Common myeloid progenitor, CD34-positive (primary cell): Measurements from ENCODE around the gene RHBDD1.
A peak's percentile ranks its signal among the peaks of the same experiment; 100 is the strongest.

Experiments used
- CTCF ChIA-PET: fragments of 350-600 bp; sonication (Branson Sonifier 250); formaldehyde crosslinking; loops from one replicate; lab custom pipeline; 2021; ENCODE audit warnings: antibody characterized with exemption; lab: Charles Lee
- POLR2A ChIA-PET: fragments of 350-600 bp; sonication (Branson Sonifier 250); formaldehyde crosslinking; loops from one replicate; lab custom pipeline; 2021; ENCODE audit warnings: antibody characterized with exemption; lab: Charles Lee
- DNase-seq, 3 donors: peaks; one replicate each; pipeline versions ENCODE4 v3.0.0 to v3.0.0-alpha.2; 2013
- H3K27ac ChIP-seq, 2 experiments: 1 replicate in 1 of 2; 2 replicates in 1 of 2; pipeline ENCODE4 v1.7.0; 2013; ENCODE audit warnings: inconsistent platforms in 2 of 2, low read length in 2 of 2, mild to moderate bottlenecking in 2 of 2, low read depth in 1 of 2, moderate library complexity in 1 of 2; ENCODE audit not compliant: severe bottlenecking in 2 of 2, insufficient read depth in 1 of 2, poor library complexity in 1 of 2
- H3K27me3 ChIP-seq, 5 experiments: replicated peaks in 2 of 5; 1 replicate in 3 of 5; 2 replicates in 2 of 5; pipeline versions ENCODE4 v1.6.1 to v1.7.0; 2013; ENCODE audit warnings: low read length in 4 of 5, mild to moderate bottlenecking in 2 of 5, moderate library complexity in 2 of 5, inconsistent platforms in 1 of 5; ENCODE audit not compliant: insufficient read depth in 5 of 5, control insufficient read depth in 4 of 5
- H3K36me3 ChIP-seq, 4 experiments: 1 replicate in 2 of 4; 2 replicates in 2 of 4; pipeline versions ENCODE4 v1.6.1 to v1.7.0; 2013; ENCODE audit warnings: low read length in 3 of 4, control low read depth in 1 of 4, mild to moderate bottlenecking in 1 of 4; ENCODE audit not compliant: control insufficient read depth in 4 of 4, insufficient read depth in 4 of 4
- H3K4me1 ChIP-seq, 4 experiments: 1 replicate in 3 of 4; 2 replicates in 1 of 4; pipeline versions ENCODE4 v1.6.1 to v1.7.1; 2013; ENCODE audit warnings: low read length in 3 of 4, mild to moderate bottlenecking in 3 of 4, control low read depth in 1 of 4, inconsistent platforms in 1 of 4, moderate library complexity in 1 of 4; ENCODE audit not compliant: control insufficient read depth in 4 of 4, insufficient read depth in 4 of 4; ENCODE audit errors: control extremely low read depth in 1 of 4
- H3K4me3 ChIP-seq, 7 experiments: 1 replicate in 4 of 7; 2 replicates in 3 of 7; pipeline versions ENCODE4 v1.5.1 to v1.7.0; 2013; ENCODE audit warnings: mild to moderate bottlenecking in 7 of 7, low read length in 6 of 7, moderate library complexity in 6 of 7, inconsistent platforms in 2 of 7, low read depth in 2 of 7, control low read depth in 1 of 7; ENCODE audit not compliant: insufficient read depth in 4 of 7, control insufficient read depth in 1 of 7; ENCODE audit errors: extremely low read depth in 1 of 7
- H3K9me3 ChIP-seq, 5 experiments: 1 replicate in 4 of 5; 2 replicates in 1 of 5; pipeline versions ENCODE4 v1.6.1 to v1.7.1; 2013; ENCODE audit warnings: low read length in 4 of 5, mild to moderate bottlenecking in 2 of 5, inconsistent platforms in 1 of 5, low read depth in 1 of 5, moderate library complexity in 1 of 5; ENCODE audit not compliant: control insufficient read depth in 4 of 5, insufficient read depth in 2 of 5; ENCODE audit errors: control extremely low read depth in 1 of 5
- WGBS: methylation state at CpG from one replicate; pipeline ENCODE4 v1.1.5; 2013; ENCODE audit not compliant: insufficient coverage; 5-methylcytosine and 5-hydroxymethylcytosine counted together

Gene RHBDD1

GRCh38 chr2:226979004-226979403 lies 143.2 kb downstream of the RHBDD1 start:
- WGBS = 100% methylated on average over 4 of the region's 4 CpGs
- DNase-seq = no peak
- no peaks in the 10 kb centered on the region for H3K4me1 ChIP-seq
- no peaks in the 10 kb centered on the region for H3K36me3 ChIP-seq
- H3K4me3 ChIP-seq = no peak overlapping the region
- H3K9me3 ChIP-seq = no peaks in the 10 kb centered on the region
- CTCF ChIA-PET = interaction anchor here (1.1 kb wide), 1 partner anchor 1309 kb away, joined by 3 read pairs; no protein-coding TSS in a partner anchor
- POLR2A ChIA-PET = no interaction called here
- no peaks in the 10 kb centered on the region for H3K27me3 ChIP-seq
- no peak overlapping the region for H3K27ac ChIP-seq

DNA sequence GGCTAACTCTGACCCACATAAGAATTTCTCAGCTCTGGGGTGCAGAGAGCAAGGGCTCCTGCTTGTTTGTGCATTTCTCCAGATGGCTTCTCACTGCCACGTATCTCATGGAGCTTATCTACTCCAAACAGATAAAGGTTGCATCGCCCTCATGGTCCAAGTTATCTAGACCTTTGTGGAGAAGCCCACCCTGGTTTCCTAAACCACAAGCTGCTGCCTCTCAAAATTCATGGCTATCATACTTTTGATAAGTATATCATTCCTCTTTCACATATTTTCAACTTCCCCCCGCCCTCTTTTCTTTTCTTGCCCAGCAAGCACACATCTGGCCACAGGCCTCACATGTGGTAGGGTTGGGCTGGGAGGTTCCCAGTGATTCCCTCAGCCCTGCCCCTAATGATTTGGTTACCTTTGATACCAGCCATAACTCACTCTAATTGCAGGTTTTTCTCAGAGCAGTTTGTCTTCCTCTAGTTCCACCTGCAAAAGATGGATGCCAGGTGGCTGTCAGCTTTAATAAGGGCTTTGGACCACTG lies 146.0 kb downstream of the RHBDD1 start:
- no peak overlapping the region for H3K4me3 ChIP-seq
- no peaks in the 10 kb centered on the region for H3K27me3 ChIP-seq
- H3K9me3 ChIP-seq = no peaks in the 10 kb centered on the region
- no peaks in the 10 kb centered on the region for H3K36me3 ChIP-seq
- CTCF ChIA-PET = interaction anchor here (0.9 to 2.0 kb wide), 5 partner anchors 16 to 1096 kb away, joined by 3 to 6 read pairs (median 3); no protein-coding TSS in a partner anchor
- H3K27ac ChIP-seq = no peak overlapping the region
- peak; percentile 16 to 71 (median 52) for DNase-seq
- WGBS = 27% methylated on average over 2 of the region's 3 CpGs
- no peaks in the 10 kb centered on the region for H3K4me1 ChIP-seq
- POLR2A ChIA-PET = no interaction called here

DNA sequence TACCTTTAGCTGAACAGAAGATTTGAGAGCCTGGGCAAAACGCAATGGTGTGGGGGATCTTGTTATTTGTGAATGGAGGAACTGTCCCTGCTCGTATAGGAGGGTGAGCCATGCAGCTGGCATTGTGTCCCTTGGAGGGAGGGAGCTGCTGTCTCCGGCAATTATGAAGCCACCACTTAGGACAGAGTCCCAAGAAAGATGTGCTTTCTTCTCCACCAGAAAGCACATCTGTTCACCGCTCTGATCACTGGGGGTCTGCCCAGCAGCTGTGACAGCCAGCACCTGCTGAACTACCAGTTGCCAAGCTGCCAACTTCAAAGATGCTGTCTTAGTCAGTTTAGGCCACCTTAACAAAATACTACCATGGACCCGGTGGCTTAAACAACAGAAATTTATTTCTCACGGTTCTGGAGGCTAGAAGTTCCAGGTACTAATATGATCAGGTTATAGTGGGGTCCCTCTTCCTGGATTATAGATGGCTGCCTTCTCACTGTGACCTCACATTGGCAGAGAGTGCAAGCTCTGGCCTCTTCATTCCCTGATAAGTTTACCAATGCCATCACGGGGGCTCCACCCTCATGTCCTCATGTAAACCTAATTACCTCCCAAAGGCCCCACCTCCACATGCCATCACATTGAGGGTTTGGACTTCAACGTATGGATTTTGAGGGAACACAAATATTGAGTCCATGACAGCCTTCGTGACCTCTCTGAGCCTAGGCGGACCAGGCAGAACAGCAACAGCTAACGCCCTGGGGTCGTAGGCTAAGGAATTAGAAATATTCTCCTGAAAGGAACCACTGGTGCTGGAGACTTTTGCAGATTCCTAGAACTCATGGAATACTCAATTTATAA lies 148.3 kb downstream of the RHBDD1 start:
- H3K36me3 ChIP-seq = peaks cover 0 to 2% (median 0%) of the 10 kb centered on the region in 4 experiments
- H3K4me1 ChIP-seq = no peaks in the 10 kb centered on the region
- ChIA-PET CTCF (interaction anchor here (0.5 to 2.0 kb wide), 5 partner anchors 19 to 1859 kb away, joined by 3 to 8 read pairs (median 3); no protein-coding TSS in a partner anchor), POLR2A (no interaction called here)
- H3K4me3 ChIP-seq = no peak overlapping the region
- WGBS = 98% methylated on average over 9 of the region's 12 CpGs
- no peak for DNase-seq
- no peaks in the 10 kb centered on the region for H3K9me3 ChIP-seq
- H3K27me3 ChIP-seq = no peaks in the 10 kb centered on the region
- no peak overlapping the region for H3K27ac ChIP-seq

- POLR2A ChIA-PET = no interaction called here
- CTCF ChIA-PET = interaction anchor here (0.5 to 2.0 kb wide), 11 partner anchors 9 to 1858 kb away, joined by 3 to 8 read pairs (median 3); no protein-coding TSS in a partner anchor
These were observed 149.1 kb downstream of the RHBDD1 start for GRCh38 chr2:226984750-226985582.

GRCh38 chr2:226985583-226985946 lies 149.7 kb downstream of the RHBDD1 start:
- CTCF ChIA-PET = interaction anchor here (0.8 to 1.7 kb wide), 8 partner anchors 9 to 1324 kb away, joined by 3 to 5 read pairs (median 3); no protein-coding TSS in a partner anchor
- no peak overlapping the region for H3K27ac ChIP-seq
- no peaks in the 10 kb centered on the region for H3K27me3 ChIP-seq
- H3K9me3 ChIP-seq = no peaks in the 10 kb centered on the region
- H3K4me3 ChIP-seq = no peak overlapping the region
- POLR2A ChIA-PET = no interaction called here
- H3K36me3 ChIP-seq = peaks cover 0 to 2% (median 0%) of the 10 kb centered on the region in 4 experiments
- no peaks in the 10 kb centered on the region for H3K4me1 ChIP-seq
- DNase-seq = no peak
- 97% methylated on average over 5 of the region's 5 CpGs for WGBS

More at GRCh38 chr2:226984750-226985582, 149.1 kb downstream of the RHBDD1 start:
- Histone ChIP-seq H3K9me3 (no peaks in the 10 kb centered on the region), H3K4me1 (no peaks in the 10 kb centered on the region), H3K27ac (no peak overlapping the region), H3K27me3 (no peaks in the 10 kb centered on the region), H3K36me3 (peaks cover 0 to 2% (median 0%) of the 10 kb centered on the region in 4 experiments), H3K4me3 (no peak overlapping the region)
- DNase-seq = peak; percentile 28 to 53 (median 53)
- WGBS = 82% methylated on average over 6 of the region's 8 CpGs

DNA sequence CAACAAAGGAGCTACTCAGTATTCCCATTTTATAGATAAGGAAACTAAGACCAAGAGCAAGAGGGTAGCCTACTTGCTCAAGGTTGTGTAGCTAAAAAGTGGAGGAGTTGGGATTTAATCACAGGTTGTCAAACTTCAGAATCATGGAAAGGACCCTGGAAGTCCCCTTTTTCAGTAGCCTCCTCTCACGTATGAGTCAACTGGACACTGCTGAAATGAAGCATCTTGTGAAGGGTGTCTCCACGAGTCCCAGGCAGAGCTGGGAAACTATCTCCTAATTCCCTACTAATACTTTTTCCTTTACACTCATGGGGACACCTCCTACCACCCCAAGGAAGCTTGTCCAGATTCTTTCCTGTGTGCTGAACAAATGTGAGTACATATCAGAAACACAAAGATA lies 155.8 kb downstream of the RHBDD1 start:
- DNase-seq = no peak
- no peaks in the 10 kb centered on the region for H3K27me3 ChIP-seq
- H3K4me1 ChIP-seq = no peaks in the 10 kb centered on the region
- no peaks in the 10 kb centered on the region for H3K9me3 ChIP-seq
- peaks cover 0 to 7% (median 4%) of the 10 kb centered on the region in 4 experiments for H3K36me3 ChIP-seq
- CTCF ChIA-PET = interaction anchor here (0.5 to 1.1 kb wide), 3 partner anchors 34 to 1322 kb away, joined by 3 to 4 read pairs (median 3); no protein-coding TSS in a partner anchor
- WGBS = 90% methylated on average over 2 of the region's 2 CpGs
- no peak overlapping the region for H3K27ac ChIP-seq
- H3K4me3 ChIP-seq = no peak overlapping the region
- POLR2A ChIA-PET = no interaction called here
